Left lung (tissue), 10 donors: Measurements from ENCODE around the gene C3orf22. TPM values are rescaled to one million over a fixed set of nuclear protein-coding genes. Genes with fewer than 3 reads are reported as not detected.
A peak's percentile ranks its signal among the peaks of the same experiment; 100 is the strongest.

ENCODE experiments used
- ATAC-seq: fragments of 200-7000 bp; cut with Tn5 transposase; one replicate; pipeline ENCODE4 v1.9.1; 2020; ENCODE audit warnings: moderate library complexity
- DNase-seq, 4 donors: peaks; one replicate each; pipeline ENCODE4 v3.0.0-alpha.2; 2013 to 2020
- H3K27ac ChIP-seq, 2 donors: fragments of 200-600 bp; sonication (generic) in 1 of 2; one replicate each; pipeline versions ENCODE4 v1.5.0 to v1.8.0; 2020 to 2021
- H3K27me3 ChIP-seq, 2 donors: fragments of 200-600 bp; sonication (generic) in 1 of 2; one replicate each; pipeline versions ENCODE4 v1.5.0 to v1.8.0; 2020 to 2021
- H3K36me3 ChIP-seq, 2 donors: fragments of 200-600 bp; sonication (generic) in 1 of 2; one replicate each; pipeline versions ENCODE4 v1.5.0 to v1.8.0; 2020 to 2021
- H3K4me1 ChIP-seq, 2 donors: fragments of 200-600 bp; one replicate each; pipeline ENCODE4 v1.8.0; 2021
- H3K4me3 ChIP-seq, 2 donors: fragments of 200-600 bp; sonication (generic) in 1 of 2; one replicate each; pipeline versions ENCODE4 v1.5.0 to v1.8.0; 2020 to 2021; ENCODE audit warnings: mild to moderate bottlenecking in 1 of 2
- H3K9me3 ChIP-seq, 2 donors: fragments of 200-600 bp; sonication (generic) in 1 of 2; one replicate each; pipeline versions ENCODE4 v1.5.0 to v1.8.0; 2020 to 2021
- intact Hi-C, 2 donors: fragments of 100-400 bp; cut with DNase I; formaldehyde crosslinking; loops; one replicate each; pipeline versions ENCODE4 v1.11.2 to v1.14.2; 2022
- polyA plus RNA-seq, 6 donors: library from polyadenylated mRNA; unstranded; fragments of 120-200 nt; gene quantifications; one replicate each; pipeline ENCODE4 v1.2.1, GENCODE V29; 2013; ENCODE audit not compliant: insufficient read length in 6 of 6
- total RNA-seq, 2 donors: library from RNA; stranded (reverse); fragmentation: NEBNext Ultra II Directional; extraction: Animal tissue kit (Norgen Biotek cat#: 25700); gene quantifications; one replicate each; pipeline ENCODE4 v1.2.1, GENCODE V29; 2021
- TF ChIP-seq, protein P1 (sequence below), 2 donors: fragments of 200-600 bp; sonication (generic) in 1 of 2; IDR thresholded peaks; one replicate each; pipeline versions ENCODE4 v1.5.0 to v1.8.0; 2021; ENCODE audit warnings: antibody characterized with exemption in 2 of 2
- donor health status: DM: no; HTN: yes; CAD: no.
- donor health status: DM: no; HTN: no; CAD: no.

C3orf22 gene
- total and polyA plus RNA-seq, 8 donors: 0.10 to 0.25 (median 0.12) TPM; not detected in 3

DNA sequence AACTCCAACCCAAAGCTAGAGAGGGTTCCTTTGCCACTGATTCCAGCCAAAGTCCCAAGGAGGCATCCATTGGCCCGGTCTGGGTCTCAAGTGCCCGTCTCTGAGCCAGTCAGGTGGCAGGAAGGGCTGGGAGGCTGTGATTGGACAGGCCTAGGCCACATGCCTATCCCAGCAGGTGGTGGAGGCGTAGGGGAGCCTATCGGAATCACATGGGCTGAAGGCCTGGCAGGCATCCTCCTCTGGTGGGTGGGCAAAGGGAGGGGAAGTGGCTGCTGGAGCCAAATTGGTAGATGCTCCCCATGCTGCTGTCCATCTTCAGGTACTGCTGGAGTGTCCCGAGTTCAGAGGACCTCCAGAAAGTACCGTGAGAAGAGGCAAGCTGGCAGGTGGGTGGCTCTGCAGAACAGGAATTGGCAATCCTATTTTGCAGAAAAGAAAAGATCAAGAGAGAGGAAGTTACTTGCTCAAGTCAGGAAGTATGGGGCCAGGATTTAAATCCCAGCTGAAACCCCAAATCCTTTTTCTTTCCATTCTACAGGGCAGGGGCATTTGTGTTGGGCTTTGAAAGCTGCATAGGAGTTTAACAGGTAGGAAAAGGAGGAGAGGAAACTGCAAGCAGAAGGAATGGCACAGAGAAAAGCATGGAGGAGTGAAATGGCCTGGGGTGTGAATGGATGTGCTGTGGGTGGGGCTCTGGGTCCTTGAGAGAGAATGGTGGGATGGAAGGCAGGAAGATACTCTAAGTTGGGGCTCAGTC is 31.1 kb downstream of the C3orf22 start:
- ATAC-seq: no peak
- Histone ChIP-seq H3K36me3 (no peaks in the 10 kb centered on the region), H3K4me3 (no peak overlapping the region), H3K9me3 (no peaks in the 10 kb centered on the region), H3K4me1 (peaks cover 0 to 55% of the 10 kb centered on the region in 2 donors), H3K27me3 (peaks cover 12 to 39% of the 10 kb centered on the region in 2 donors), H3K27ac (peak overlapping the region in 1 of 2 donors; percentile 86)
- intact Hi-C loops: no loop called here
- TF ChIP-seq, protein P1, sequence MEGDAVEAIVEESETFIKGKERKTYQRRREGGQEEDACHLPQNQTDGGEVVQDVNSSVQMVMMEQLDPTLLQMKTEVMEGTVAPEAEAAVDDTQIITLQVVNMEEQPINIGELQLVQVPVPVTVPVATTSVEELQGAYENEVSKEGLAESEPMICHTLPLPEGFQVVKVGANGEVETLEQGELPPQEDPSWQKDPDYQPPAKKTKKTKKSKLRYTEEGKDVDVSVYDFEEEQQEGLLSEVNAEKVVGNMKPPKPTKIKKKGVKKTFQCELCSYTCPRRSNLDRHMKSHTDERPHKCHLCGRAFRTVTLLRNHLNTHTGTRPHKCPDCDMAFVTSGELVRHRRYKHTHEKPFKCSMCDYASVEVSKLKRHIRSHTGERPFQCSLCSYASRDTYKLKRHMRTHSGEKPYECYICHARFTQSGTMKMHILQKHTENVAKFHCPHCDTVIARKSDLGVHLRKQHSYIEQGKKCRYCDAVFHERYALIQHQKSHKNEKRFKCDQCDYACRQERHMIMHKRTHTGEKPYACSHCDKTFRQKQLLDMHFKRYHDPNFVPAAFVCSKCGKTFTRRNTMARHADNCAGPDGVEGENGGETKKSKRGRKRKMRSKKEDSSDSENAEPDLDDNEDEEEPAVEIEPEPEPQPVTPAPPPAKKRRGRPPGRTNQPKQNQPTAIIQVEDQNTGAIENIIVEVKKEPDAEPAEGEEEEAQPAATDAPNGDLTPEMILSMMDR (IDR thresholded peaks at IDR 0.05): no peak
- peak in 1 of 4 donors; percentile 40 for DNase-seq

DNA sequence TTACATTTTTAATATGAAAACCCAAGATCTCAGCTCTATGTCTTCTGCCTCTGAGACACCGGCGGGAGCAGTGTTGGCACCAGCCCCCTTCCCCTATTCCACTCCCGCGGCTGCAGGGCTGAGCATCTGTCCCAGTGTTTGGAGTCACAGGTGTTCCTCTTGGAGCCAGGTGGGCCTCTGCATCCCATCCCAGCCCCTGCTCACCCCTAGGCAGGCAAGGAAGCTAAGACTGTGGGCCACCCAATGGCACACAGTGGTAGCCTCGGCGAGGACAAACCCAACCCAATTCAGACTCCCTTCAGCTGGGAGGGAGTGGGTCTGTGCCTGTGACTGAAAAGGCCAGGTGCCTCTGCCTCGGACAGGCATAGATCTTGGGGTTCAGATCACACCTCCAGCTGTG is 31.7 kb downstream of the C3orf22 start:
- Histone ChIP-seq H3K9me3 (no peaks in the 10 kb centered on the region), H3K27me3 (peaks cover 15 to 42% of the 10 kb centered on the region in 2 donors), H3K36me3 (no peaks in the 10 kb centered on the region), H3K4me1 (peaks cover 0 to 59% of the 10 kb centered on the region in 2 donors), H3K27ac (no peak overlapping the region), H3K4me3 (no peak overlapping the region)
- ATAC-seq: no peak
- DNase-seq: peak in 2 of 4 donors; percentile 9 to 21
- TF ChIP-seq, protein P1 (IDR thresholded peaks at IDR 0.05): no peak
- intact Hi-C loops: no loop called here

DNA sequence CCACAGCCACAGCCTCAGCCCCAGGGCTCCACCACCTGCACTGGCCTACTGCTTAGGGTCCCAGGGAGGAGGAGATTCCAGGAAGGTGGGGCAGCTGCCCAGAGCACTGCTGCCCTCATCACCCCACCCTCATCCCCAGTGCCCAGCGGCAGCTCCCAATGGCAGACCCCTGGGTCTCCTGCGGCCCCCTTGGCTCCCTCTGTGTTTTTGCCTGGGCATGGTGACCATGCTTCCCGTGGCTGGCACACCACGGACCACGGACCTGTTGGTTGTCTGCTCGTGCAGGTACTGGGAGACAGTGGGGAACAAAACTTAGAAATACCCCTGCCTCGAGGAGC is 32.1 kb downstream of the C3orf22 start:
- ATAC-seq (no peak), DNase-seq (peak in 1 of 4 donors; percentile 20)
- H3K27ac ChIP-seq: no peak overlapping the region
- intact Hi-C loops: no loop called here
- H3K36me3 ChIP-seq: no peaks in the 10 kb centered on the region
- TF ChIP-seq, protein P1 (IDR thresholded peaks at IDR 0.05): no peak
- H3K27me3 ChIP-seq: peaks cover 15 to 42% of the 10 kb centered on the region in 2 donors
- H3K9me3 ChIP-seq: no peaks in the 10 kb centered on the region
- no peak overlapping the region for H3K4me3 ChIP-seq
- peaks cover 0 to 59% of the 10 kb centered on the region in 2 donors for H3K4me1 ChIP-seq

DNA sequence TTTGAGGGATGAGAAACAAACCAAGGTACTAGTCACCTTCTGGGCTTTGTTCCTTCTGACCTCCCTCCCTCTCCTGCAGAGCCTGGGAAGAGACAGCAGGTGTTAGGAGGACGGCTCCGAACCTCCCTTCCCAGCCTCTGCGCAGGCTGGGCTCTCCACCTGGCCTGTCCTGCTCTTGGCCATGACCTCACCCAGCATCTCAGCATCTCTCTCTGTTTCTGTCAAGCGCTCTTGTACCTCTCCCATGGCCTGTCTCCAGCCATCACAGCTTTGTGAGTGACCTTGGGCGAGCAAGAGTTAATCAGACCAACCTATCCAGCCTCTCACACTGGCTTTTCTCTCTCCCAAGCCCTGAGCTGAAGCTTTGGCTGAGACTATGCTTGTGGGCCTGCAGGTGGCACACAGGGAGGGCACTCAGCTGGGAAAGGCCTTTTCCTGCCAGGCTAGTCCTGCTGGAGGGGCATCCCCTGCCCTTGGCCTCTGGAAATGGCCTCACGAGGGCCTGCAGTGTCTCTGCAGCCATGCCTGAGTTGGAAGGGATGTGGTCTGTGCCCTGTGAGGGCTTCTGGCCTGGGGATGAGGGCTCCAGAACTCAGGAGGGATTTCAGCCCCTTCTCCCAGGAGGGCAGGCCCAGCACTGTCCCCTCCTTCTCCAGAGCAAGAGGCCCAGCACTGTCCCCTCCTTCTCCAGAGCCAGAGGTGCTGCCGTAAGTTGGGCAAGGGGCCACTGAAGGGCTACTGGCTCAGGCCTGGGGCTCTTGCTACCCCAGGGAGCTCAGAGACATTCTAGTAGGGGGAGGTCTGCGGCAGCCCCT is 32.7 kb downstream of the C3orf22 start:
- TF ChIP-seq, protein P1 (IDR thresholded peaks at IDR 0.05): no peak
- Histone ChIP-seq H3K27me3 (peaks cover 15 to 42% of the 10 kb centered on the region in 2 donors), H3K4me1 (peaks cover 0 to 57% of the 10 kb centered on the region in 2 donors), H3K27ac (no peak overlapping the region), H3K4me3 (no peak overlapping the region), H3K36me3 (no peaks in the 10 kb centered on the region), H3K9me3 (no peaks in the 10 kb centered on the region)
- DNase-seq: peak in 1 of 4 donors; percentile 24
- no peak for ATAC-seq
- intact Hi-C loops: no loop called here
